ENCODE measurements around the gene ST6GALNAC3.

DNA sequence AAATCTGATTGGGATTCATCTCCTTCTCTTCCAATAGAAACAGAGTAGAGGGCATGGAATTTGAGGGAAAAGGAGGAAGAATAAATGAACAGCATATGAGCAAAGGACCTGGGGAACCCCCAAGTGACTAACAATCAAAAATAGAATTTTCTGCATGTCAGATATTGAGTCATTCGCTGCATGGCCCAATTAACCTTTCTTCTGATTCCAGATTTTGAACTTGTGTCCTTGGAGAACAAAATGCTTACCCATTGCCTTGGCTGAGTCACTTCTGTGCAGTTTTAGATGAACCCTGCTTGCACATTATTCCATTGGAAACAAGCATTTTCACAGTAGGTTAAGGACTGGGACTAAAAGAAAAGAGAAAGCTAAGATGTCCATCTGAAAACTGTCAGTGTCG, 390.5 kb downstream of the ST6GALNAC3 start:
- TF ChIP-seq POLR2A (IDR thresholded peaks at IDR 0.05; ENCODE audit: low read length), result no peak
- TF ChIP-seq REST (IDR thresholded peaks at IDR 0.05), result no peak
- TF ChIP-seq, protein P1, sequence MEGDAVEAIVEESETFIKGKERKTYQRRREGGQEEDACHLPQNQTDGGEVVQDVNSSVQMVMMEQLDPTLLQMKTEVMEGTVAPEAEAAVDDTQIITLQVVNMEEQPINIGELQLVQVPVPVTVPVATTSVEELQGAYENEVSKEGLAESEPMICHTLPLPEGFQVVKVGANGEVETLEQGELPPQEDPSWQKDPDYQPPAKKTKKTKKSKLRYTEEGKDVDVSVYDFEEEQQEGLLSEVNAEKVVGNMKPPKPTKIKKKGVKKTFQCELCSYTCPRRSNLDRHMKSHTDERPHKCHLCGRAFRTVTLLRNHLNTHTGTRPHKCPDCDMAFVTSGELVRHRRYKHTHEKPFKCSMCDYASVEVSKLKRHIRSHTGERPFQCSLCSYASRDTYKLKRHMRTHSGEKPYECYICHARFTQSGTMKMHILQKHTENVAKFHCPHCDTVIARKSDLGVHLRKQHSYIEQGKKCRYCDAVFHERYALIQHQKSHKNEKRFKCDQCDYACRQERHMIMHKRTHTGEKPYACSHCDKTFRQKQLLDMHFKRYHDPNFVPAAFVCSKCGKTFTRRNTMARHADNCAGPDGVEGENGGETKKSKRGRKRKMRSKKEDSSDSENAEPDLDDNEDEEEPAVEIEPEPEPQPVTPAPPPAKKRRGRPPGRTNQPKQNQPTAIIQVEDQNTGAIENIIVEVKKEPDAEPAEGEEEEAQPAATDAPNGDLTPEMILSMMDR (IDR thresholded peaks at IDR 0.05), result no peak
- TF ChIP-seq NFE2L2 (conservative IDR thresholded peaks at IDR 0.05; ENCODE audit: low read length), result no peak
- TF ChIP-seq ZC3H11A (IDR thresholded peaks at IDR 0.05), result no peak
- no peak for TF ChIP-seq RFX5 (IDR thresholded peaks at IDR 0.05)
- TF ChIP-seq EP300 (IDR thresholded peaks at IDR 0.05), result no peak
- TF ChIP-seq, protein P2, sequence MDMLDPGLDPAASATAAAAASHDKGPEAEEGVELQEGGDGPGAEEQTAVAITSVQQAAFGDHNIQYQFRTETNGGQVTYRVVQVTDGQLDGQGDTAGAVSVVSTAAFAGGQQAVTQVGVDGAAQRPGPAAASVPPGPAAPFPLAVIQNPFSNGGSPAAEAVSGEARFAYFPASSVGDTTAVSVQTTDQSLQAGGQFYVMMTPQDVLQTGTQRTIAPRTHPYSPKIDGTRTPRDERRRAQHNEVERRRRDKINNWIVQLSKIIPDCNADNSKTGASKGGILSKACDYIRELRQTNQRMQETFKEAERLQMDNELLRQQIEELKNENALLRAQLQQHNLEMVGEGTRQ (IDR thresholded peaks at IDR 0.05), result no peak

All from A549 (cell line).